HG02678 (cell line): ENCODE measurements around the gene SPATA1.
A peak's percentile ranks its signal among the peaks of the same experiment; 100 is the strongest.
"Not testable (repeated sequence)": the region's sequence is repeated elsewhere in the genome, so short reads cannot be mapped to it uniquely, and the experiment has no call there.

Source experiments
- ATAC-seq: cut with Tn5 transposase; IDR thresholded peaks from one replicate; pipeline ENCODE4 v1.9.1; 2021; ENCODE audit warnings: mild to moderate bottlenecking, moderate library complexity; ENCODE audit not compliant: unreplicated experiment

The SPATA1 gene

GRCh38 chr1:84506002-84506728, at the start of gene SPATA1, which contains the start of gene GNG5:
TSS of gene SPATA1 (plus strand) at chr1:84506386. CDS start at chr1:84516360, 9,974 bp downstream.
TSS of gene GNG5 (minus strand) at chr1:84506581. CDS start at chr1:84506091, 490 bp downstream.
- peak; percentile 80 for ATAC-seq

GRCh38 chr1:84462118-84462517, 44.1 kb upstream of the SPATA1 start:
- no peak for ATAC-seq

GRCh38 chr1:84467298-84467697, 38.9 kb upstream of the SPATA1 start:
- ATAC-seq: no peak

GRCh38 chr1:84476225-84476624, 30.0 kb upstream of the SPATA1 start:
- ATAC-seq: no peak

GRCh38 chr1:84478876-84479868, 27.0 kb upstream of the SPATA1 start, which contains the start of gene RPF1:
TSS of gene RPF1 (plus strand) at chr1:84479266. CDS start at chr1:84479282, 16 bp downstream.
- peak; percentile 99 for ATAC-seq

- ATAC-seq: no peak
Observed at GRCh38 chr1:84479998-84480397, 26.2 kb upstream of the SPATA1 start.

- ATAC-seq: no peak
Observed at GRCh38 chr1:84480650-84481049, 25.5 kb upstream of the SPATA1 start.

- no peak for ATAC-seq
Observed at GRCh38 chr1:84481317-84481716, 24.9 kb upstream of the SPATA1 start.

- no peak for ATAC-seq
Observed at GRCh38 chr1:84488107-84488506, 18.1 kb upstream of the SPATA1 start.

- no peak for ATAC-seq
Observed at GRCh38 chr1:84489766-84490165, 16.4 kb upstream of the SPATA1 start.

- no peak for ATAC-seq
Observed at GRCh38 chr1:84492726-84493125, 13.5 kb upstream of the SPATA1 start.

GRCh38 chr1:84493747-84494146, 12.4 kb upstream of the SPATA1 start:
- no peak for ATAC-seq

- ATAC-seq: no peak
Observed at GRCh38 chr1:84496498-84496897, 9.7 kb upstream of the SPATA1 start.

- ATAC-seq: no peak
Observed at GRCh38 chr1:84497631-84498275, 8.4 kb upstream of the SPATA1 start.

GRCh38 chr1:84502927-84503326, 3.3 kb upstream of the SPATA1 start:
- no peak for ATAC-seq

- ATAC-seq: no peak
Observed at GRCh38 chr1:84504580-84505492, 1.4 kb upstream of the SPATA1 start.

- ATAC-seq: peak; percentile 33
Observed at GRCh38 chr1:84505493-84506001, 639 bp upstream of the SPATA1 start.

- no peak for ATAC-seq
Observed at GRCh38 chr1:84506729-84507453, 705 bp downstream of the SPATA1 start.

- ATAC-seq: not testable (repeated sequence)
Observed at GRCh38 chr1:84507887-84508286, 1.7 kb downstream of the SPATA1 start.
